ENCODE data around the gene ADAMTS2.

ADAMTS2 gene

DNA sequence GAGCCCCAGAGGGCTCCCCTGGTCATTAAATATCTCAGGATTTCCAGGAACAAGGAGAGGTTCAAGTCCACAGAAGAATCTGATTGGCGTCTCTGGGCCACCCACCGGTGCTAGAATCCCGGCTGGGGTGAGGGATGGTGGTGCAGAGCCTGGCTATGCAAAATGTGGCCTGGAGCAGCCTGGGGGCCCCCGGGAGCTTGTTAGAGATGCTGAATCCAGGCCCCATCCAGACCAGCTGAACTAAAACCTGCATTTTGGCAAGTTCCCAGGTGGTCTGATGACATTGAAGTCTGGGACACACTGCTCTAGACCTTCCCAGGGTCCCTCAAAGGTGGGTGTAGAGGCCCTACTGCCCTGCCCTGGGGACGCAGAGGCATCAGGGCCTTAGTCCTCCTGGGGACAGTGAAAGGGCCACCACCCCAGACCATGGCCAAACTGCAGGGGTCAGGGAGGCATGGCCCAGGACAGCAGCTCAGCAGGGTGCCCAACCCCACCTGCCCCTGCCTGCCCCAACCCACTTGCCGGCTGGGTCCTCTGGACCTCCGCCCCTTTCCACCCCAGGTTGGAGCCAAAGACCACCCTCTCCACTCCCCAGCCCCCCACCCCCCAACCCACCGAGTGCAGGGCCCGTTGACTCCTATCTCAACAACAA is 34.7 kb downstream of the ADAMTS2 start:
- no peak overlapping the region for H3K27ac ChIP-seq
- TF ChIP-seq, protein P1, sequence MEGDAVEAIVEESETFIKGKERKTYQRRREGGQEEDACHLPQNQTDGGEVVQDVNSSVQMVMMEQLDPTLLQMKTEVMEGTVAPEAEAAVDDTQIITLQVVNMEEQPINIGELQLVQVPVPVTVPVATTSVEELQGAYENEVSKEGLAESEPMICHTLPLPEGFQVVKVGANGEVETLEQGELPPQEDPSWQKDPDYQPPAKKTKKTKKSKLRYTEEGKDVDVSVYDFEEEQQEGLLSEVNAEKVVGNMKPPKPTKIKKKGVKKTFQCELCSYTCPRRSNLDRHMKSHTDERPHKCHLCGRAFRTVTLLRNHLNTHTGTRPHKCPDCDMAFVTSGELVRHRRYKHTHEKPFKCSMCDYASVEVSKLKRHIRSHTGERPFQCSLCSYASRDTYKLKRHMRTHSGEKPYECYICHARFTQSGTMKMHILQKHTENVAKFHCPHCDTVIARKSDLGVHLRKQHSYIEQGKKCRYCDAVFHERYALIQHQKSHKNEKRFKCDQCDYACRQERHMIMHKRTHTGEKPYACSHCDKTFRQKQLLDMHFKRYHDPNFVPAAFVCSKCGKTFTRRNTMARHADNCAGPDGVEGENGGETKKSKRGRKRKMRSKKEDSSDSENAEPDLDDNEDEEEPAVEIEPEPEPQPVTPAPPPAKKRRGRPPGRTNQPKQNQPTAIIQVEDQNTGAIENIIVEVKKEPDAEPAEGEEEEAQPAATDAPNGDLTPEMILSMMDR (conservative IDR thresholded peaks at IDR 0.05) = no peak
- TF ChIP-seq ZFX (IDR thresholded peaks at IDR 0.05) = no peak

DNA sequence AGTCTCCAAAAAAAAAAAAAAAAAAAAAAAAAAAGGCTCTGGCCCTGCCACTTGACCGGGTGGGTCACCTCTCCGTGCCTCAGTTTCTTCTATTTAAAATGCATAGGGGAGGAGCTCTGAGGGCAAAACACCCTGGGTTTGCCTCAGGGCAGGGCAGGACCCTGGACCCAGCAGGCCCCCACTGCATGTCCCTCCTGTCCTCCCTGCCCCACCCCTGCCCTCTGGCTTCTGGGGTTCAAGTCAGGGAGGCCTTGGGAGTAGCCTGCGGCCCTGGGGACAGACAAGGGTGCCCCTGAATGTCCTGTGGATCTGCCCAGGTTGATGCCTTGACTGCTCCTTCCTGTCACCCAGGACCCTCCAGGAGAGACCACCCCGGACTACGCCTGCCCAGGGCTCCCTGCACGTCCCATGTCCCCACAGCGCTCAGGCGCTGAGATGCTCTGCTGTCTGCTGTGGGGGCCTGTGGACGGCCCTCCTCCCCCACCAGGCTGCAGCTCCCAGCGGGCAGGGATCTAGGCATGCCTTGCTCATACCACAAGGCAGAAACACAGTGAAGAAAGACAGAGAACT is 35.4 kb downstream of the ADAMTS2 start:
- no peak overlapping the region for H3K27ac ChIP-seq

DNA sequence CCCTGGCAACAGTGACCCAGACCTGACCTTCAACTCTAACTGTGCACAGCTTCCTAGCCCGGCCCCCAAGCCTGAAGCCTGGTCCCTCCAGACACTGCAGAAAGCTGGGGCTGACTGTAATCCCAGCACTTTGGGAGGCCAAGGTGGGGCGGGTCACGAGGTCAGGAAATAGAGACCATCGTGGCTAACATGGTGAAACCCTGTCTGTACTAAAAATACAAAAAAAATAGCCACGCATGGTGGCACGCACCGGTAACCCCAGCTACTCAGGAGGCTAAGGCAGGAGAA is 35.9 kb downstream of the ADAMTS2 start:
- TF ChIP-seq, protein P1 (conservative IDR thresholded peaks at IDR 0.05) = no peak
- no peak for TF ChIP-seq ZFX (IDR thresholded peaks at IDR 0.05)

More for the DNA sequence above, 35.4 kb downstream of the ADAMTS2 start:
- no peak for TF ChIP-seq ZFX (IDR thresholded peaks at IDR 0.05)
- TF ChIP-seq, protein P1 (conservative IDR thresholded peaks at IDR 0.05) = no peak

DNA sequence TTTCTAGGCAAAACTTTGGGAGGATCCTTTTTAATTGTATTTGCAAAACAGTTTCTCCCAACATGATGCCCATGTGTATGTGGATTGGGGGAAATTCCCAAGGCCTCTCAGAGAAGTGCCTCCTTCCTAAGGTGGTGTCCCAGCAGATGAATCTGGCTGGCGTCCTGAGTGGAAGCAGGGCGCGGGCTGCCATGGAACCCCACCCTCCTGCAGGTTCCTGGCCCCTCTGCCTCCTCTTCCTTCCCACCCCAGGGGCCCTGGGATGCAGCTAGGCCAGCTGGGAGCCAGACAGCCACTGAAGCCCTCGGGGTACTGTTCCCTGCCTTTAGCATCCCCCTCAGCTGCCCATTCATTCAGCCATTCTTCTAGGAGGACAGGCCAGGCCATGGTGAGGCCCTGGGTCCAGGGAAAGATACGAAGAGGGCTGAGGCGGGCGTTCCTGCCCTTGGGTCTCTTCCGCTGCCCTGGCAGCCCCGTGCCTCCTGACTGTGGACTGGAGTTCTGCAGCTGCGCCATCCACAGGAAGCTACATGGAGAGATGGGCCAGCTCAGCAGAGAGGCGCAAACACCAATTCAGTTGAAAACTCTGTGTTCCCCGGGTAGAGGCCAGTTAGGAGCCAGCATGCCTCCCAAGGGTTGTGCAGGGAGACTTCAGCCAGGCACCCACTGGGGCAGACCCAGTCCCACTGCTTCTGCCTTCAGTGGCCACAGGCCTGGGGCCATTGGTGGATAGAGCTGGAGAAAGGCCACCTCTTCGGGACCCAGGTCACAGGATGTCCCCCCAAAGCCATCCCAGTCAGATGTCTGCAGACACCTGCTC is 36.5 kb downstream of the ADAMTS2 start:
- no peak overlapping the region for H3K27ac ChIP-seq
- TF ChIP-seq, protein P1 (conservative IDR thresholded peaks at IDR 0.05) = no peak
- no peak for TF ChIP-seq ZFX (IDR thresholded peaks at IDR 0.05)

More for the DNA sequence above, 35.9 kb downstream of the ADAMTS2 start:
- H3K27ac ChIP-seq = no peak overlapping the region

DNA sequence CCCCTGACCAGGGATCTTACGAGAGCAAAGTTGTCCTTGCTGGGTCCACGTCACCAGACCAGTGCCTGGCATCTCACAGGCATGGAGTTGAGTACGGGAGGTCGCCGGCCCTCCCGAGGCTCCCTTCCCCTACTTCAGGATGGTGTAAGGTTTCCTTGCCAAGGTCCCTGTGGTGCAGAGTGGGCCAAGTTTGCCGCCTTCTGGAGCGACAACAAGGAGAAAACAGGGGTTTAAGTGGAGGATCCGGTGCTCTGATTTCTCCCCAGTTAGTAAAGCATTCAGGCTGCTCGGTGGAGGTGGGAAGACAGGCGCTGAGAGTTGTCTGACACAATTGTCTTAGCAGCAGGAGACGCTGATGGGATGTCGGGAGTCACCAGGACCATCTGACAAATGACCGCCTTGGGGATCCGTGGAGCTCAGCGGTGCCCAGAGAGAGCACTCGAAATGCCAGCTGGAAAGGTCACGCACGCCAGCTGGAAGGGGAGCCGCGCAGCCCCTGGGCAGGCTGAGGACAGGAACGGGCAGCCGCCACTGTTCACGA is 37.3 kb downstream of the ADAMTS2 start:
- no peak overlapping the region for H3K27ac ChIP-seq
- no peak for TF ChIP-seq ZFX (IDR thresholded peaks at IDR 0.05)
- TF ChIP-seq, protein P1 (conservative IDR thresholded peaks at IDR 0.05) = no peak

DNA sequence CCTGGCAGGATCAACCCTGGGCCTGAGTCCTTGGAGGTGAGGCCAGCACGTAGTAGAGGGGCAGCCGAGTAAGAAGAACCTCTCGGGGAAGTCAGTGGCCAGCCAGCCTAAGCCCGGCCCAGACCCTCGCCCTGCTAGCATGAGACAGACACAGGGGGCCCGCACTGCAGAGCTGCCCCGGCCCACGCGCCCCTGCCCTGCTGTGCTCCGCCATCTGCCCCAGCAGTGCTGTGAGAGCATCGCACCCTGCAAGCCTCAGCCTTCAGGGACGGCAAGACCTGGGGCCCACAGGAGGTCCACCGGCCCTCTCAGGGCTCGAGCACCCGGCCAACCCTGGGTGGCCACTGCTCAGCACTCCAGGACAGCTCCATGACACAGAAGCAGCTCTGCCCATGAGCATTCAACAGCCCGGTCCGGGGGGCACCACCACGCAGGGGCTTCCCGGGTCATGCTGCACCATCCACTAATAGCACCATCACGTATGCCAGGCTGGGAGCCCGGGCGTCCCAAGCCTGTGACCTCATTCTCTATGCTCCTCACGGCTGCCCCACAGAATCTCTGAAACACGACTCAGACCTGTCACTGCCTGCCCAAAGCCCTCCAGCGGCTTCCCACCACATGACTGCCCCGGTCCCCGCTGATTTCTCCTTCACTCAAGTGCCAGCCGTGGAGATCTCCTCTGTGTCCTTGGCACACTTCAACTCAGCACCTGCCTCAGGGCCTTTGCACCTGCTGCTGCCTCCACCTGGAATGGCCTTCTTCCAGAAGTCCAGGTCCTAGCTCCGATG is 38.1 kb downstream of the ADAMTS2 start:
- no peak for TF ChIP-seq ZFX (IDR thresholded peaks at IDR 0.05)
- TF ChIP-seq, protein P1 (conservative IDR thresholded peaks at IDR 0.05) = no peak
- H3K27ac ChIP-seq = no peak overlapping the region
